GM10847 (cell line): ENCODE results near the gene GLI3.

Experiments used
- POLR2A ChIP-seq: IDR thresholded peaks from 2 replicates; pipeline ENCODE4 v1.6.1; 2011; ENCODE audit not compliant: insufficient read length; ENCODE audit errors: extremely low read depth

GLI3 gene

GRCh38 chr7:42075418-42075817, 161.6 kb downstream of the GLI3 start:
- no peak for TF ChIP-seq POLR2A

GRCh38 chr7:42074076-42074475, 162.9 kb downstream of the GLI3 start:
- no peak for TF ChIP-seq POLR2A

- TF ChIP-seq POLR2A = no peak
Measured at GRCh38 chr7:42071372-42072261, 165.4 kb downstream of the GLI3 start.

GRCh38 chr7:42070068-42070467, 166.9 kb downstream of the GLI3 start:
- no peak for TF ChIP-seq POLR2A

GRCh38 chr7:42069590-42069989, 167.4 kb downstream of the GLI3 start:
- no peak for TF ChIP-seq POLR2A

GRCh38 chr7:42068554-42069280, 168.3 kb downstream of the GLI3 start:
- TF ChIP-seq POLR2A = no peak

GRCh38 chr7:42065942-42066341, 171.1 kb downstream of the GLI3 start:
- TF ChIP-seq POLR2A = no peak

- no peak for TF ChIP-seq POLR2A
Measured at GRCh38 chr7:42065015-42065414, 172.0 kb downstream of the GLI3 start.

- no peak for TF ChIP-seq POLR2A
Measured at GRCh38 chr7:42064534-42064933, 172.5 kb downstream of the GLI3 start.

- TF ChIP-seq POLR2A = no peak
Measured at GRCh38 chr7:42059275-42059674, 177.7 kb downstream of the GLI3 start.

- no peak for TF ChIP-seq POLR2A
Measured at GRCh38 chr7:42057331-42057730, 179.7 kb downstream of the GLI3 start.

GRCh38 chr7:42055171-42055570, 181.8 kb downstream of the GLI3 start:
- TF ChIP-seq POLR2A = no peak

GRCh38 chr7:42053834-42054233, 183.2 kb downstream of the GLI3 start:
- no peak for TF ChIP-seq POLR2A

GRCh38 chr7:42049761-42050160, 187.2 kb downstream of the GLI3 start:
- TF ChIP-seq POLR2A = no peak

GRCh38 chr7:42046483-42046882, 190.5 kb downstream of the GLI3 start:
- TF ChIP-seq POLR2A = no peak

GRCh38 chr7:42045961-42046360, 191.0 kb downstream of the GLI3 start:
- no peak for TF ChIP-seq POLR2A
